HG02970 (cell line): ENCODE results near the gene TRIO.

Experiments used
- ATAC-seq: cut with Tn5 transposase; IDR thresholded peaks from one replicate; pipeline ENCODE4 v1.9.1; 2021; ENCODE audit warnings: mild to moderate bottlenecking, moderate library complexity, moderate number of reproducible peaks; ENCODE audit not compliant: unreplicated experiment, low FRiP score

Gene TRIO

GRCh38 chr5:14256756-14257393 is 113.7 kb downstream of the TRIO start:
- ATAC-seq, result no peak

GRCh38 chr5:14257995-14258403 is 114.9 kb downstream of the TRIO start:
- no peak for ATAC-seq

GRCh38 chr5:14258840-14259239 is 115.7 kb downstream of the TRIO start:
- no peak for ATAC-seq

- no peak for ATAC-seq
Observed at GRCh38 chr5:14260637-14261036, 117.5 kb downstream of the TRIO start.

GRCh38 chr5:14261235-14261634 is 118.1 kb downstream of the TRIO start:
- no peak for ATAC-seq

GRCh38 chr5:14261856-14262611 is 118.9 kb downstream of the TRIO start:
- no peak for ATAC-seq

GRCh38 chr5:14263113-14263512 is 120.0 kb downstream of the TRIO start:
- ATAC-seq, result no peak

GRCh38 chr5:14263699-14264098 is 120.6 kb downstream of the TRIO start:
- ATAC-seq, result no peak

GRCh38 chr5:14264605-14265316 is 121.6 kb downstream of the TRIO start:
- ATAC-seq, result peak; percentile 86

- ATAC-seq, result no peak
Observed at GRCh38 chr5:14265570-14265969, 122.4 kb downstream of the TRIO start.

- ATAC-seq, result no peak
Observed at GRCh38 chr5:14266171-14266570, 123.0 kb downstream of the TRIO start.

GRCh38 chr5:14266686-14267085 is 123.5 kb downstream of the TRIO start:
- no peak for ATAC-seq

- ATAC-seq, result no peak
Observed at GRCh38 chr5:14267166-14267838, 124.2 kb downstream of the TRIO start.

- ATAC-seq, result no peak
Observed at GRCh38 chr5:14267991-14268708, 125.0 kb downstream of the TRIO start.

- no peak for ATAC-seq
Observed at GRCh38 chr5:14268738-14269137, 125.6 kb downstream of the TRIO start.

- no peak for ATAC-seq
Observed at GRCh38 chr5:14269395-14269794, 126.3 kb downstream of the TRIO start.

- no peak for ATAC-seq
Observed at GRCh38 chr5:14270209-14270702, 127.1 kb downstream of the TRIO start.

- no peak for ATAC-seq
Observed at GRCh38 chr5:14272548-14273205, 129.5 kb downstream of the TRIO start.

- no peak for ATAC-seq
Observed at GRCh38 chr5:14273207-14273767, 130.1 kb downstream of the TRIO start.
